Activated CD8-positive, alpha-beta memory T cell treated with anti-CD3 and anti-CD28 coated beads, Interleukin-2, amount 50 U/mL, for 1 hour (primary cell): ENCODE results near the gene GAREM1.
"Not testable (repeated sequence)": the region's sequence is repeated elsewhere in the genome, so short reads cannot be mapped to it uniquely, and the experiment has no call there.

Experiments
- DNase-seq: peaks from one replicate; pipeline ENCODE4 v3.0.0-alpha.2; 2020; ENCODE audit errors: extremely low read depth

The GAREM1 gene

DNA sequence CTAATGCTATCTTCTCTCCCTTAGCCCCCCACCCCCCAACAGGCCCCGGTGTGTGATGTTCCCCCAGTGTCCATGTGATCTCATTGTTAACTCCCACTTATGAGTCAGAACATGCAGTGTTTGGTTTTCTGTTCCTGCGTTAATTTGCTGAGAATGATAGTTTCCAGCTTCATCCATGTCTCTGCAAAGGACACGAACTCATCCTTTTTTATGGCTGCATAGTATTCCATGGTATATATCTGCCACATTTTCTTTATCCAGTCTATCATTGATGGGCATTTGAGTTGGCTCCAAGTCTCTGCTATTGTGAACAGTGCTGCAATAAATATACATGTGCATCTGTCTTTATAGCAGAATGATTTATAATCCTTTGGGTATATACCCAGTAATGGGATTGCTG, 179.1 kb downstream of the GAREM1 start:
- not testable (repeated sequence) for DNase-seq

DNA sequence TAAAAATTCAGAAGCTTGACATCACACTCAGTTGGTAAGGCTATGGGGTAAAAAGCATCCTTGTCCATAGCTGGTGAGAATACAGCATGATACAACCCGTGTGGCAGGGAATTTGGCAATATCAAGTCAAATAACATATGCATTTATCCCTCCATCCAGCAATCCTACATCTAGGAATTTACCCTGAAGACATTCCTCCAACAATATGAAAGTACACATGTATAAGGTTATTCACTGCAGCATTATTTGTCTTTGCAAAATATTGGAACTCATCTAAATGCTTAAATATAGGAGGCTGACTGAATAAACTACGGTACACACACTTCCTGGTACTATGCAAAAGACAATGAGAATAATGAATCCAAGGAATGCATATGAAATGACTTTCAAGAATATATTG, 179.9 kb downstream of the GAREM1 start:
- DNase-seq = no peak

DNA sequence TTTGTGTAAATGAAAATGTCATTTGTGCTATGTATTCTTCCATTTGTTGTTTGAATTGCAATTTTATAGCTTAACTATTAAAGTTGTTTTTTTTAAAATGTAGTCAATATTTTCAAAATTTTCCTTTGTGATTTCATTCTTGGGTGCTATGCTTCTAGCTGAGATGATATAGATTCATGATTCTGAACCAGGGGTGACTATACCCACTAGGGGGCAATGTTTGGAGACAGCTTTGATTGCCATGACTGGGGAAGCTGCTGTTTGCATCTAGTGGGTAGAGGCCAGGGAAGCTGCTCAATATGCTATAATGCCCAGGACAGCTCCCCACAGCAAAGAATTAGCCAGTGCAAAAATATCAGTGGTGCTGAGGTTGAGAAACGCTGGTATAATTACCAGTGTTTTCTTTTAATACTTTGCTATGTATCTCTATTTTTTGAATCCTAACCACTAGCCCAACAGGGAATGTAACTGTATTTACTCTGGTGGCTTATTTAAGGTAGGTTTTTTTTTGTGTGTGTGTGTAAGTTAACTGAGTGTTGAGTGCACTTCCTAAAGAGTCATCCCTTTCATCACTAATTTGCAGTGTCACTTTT, 181.1 kb downstream of the GAREM1 start:
- DNase-seq = no peak

DNA sequence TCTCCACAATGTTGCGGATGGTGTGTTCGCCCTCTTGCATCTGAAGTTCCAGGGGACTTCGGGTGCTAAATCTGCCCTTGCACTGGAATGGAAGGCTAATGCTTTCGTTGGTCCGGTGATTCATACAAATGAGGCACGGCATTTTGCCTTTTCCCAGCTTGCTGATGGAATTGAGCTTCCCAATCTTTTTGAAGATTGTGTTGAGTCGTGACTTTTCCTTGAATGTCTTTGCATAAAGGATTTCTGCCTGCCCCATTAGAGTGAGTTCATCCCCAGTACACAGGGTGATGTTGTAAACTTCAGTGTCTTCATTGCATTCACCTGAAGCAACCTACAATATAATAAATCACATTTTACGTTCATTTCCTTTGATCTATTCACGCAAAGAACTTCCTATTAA, 182.8 kb downstream of the GAREM1 start:
- DNase-seq = no peak

DNA sequence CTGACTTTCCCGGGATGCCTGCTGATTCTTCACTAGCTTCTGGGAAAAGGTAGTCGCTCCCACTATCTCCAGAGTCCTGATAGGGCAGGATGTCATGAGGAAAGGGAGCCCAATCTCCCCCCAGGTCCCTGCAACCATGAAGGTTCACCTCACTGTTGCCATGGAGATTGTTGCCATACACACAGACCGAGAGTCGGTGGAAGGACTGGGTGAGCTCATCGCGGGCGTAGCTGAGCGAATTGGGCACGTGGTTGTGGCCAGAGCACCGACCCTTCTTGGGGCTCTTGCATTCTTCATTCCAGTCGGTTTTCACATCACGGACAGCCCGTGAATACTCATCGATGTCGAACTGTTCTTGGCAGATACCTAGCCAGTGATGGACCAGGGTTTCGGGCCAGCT, 183.4 kb downstream of the GAREM1 start:
- DNase-seq = no peak

DNA sequence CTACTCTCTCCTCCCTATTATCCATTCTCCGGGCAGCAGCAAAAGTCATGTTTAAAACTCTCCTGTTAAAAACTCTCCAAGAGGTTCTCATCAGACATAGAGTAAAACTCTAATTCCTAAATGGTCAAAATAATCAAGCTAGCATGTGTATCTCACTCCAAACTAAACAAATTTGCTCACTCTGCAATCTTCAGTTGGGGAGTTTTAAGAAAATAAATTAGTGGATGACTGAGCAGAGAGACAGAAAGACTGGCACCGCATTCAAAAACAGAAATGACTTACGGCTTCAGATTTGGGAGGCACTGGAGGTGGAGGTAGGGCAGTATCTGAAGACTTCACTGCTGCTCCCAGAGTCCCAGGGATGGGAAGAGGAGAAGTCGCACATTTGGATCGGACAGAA, 183.9 kb downstream of the GAREM1 start:
- DNase-seq = no peak

DNA sequence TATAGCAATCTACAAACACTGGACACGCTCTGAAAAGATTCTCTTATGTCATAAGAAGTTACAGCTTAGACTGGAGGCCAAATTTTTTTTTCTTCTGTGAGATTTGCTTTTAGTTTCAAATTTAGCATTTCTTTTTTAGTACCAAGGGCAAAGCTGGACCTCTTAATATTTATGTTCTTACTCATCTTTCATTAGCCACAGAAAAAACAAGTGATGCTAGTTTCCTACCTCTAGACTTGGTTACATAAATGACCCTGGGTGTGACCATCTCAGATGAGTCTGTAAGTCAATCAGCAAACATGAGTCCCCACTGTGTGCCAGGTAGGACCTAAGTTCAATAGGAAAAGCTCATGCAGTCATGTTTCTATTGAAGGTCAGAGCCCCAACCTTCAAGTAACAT, 186.4 kb downstream of the GAREM1 start:
- no peak for DNase-seq

DNA sequence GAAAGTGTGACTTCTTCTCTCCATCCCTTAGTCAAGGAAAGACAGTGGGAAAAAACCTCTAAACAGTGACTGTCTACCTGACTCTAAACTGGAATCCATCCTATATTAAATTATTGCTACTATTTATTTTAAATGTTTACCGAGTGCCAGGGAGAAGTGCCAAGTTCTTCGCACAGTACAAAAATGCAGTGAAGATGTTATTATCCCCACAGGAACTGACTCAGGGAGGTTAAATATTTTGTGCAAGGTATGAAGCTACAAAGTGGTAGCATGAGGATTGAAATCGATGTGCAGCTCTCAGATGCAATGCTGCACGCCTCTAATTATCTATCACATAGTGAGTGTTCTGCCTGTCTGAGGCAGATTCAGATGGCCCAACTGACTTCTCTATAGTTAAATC, 189.8 kb downstream of the GAREM1 start:
- DNase-seq = no peak

DNA sequence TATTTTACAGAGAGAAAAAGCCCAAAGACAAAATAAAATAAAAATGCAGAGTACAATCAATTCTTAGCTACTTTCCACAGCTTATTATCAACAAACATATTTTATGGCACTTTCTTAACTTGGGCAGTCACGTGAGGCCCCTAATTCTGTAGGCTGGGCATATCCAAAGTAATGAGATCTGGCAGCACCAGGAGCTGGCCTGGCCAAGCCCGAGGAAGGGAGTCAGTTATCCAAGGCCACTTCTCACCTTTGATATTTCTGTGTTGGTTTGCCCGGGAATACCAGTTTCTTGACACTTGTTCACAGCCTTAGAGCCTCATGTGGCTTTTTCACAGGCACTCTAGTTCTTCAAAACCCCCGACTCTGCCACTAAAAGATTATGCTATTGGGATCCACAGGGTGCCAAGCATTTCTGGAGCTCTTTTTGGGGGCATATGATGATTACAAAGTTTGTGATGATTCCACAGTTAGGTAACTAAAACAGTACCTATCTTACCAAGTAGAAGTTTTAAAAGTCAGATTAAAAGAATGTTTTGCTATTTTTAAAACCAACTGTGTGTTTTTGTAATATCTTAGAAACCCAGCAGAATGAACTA, 190.4 kb downstream of the GAREM1 start:
- DNase-seq = no peak

DNA sequence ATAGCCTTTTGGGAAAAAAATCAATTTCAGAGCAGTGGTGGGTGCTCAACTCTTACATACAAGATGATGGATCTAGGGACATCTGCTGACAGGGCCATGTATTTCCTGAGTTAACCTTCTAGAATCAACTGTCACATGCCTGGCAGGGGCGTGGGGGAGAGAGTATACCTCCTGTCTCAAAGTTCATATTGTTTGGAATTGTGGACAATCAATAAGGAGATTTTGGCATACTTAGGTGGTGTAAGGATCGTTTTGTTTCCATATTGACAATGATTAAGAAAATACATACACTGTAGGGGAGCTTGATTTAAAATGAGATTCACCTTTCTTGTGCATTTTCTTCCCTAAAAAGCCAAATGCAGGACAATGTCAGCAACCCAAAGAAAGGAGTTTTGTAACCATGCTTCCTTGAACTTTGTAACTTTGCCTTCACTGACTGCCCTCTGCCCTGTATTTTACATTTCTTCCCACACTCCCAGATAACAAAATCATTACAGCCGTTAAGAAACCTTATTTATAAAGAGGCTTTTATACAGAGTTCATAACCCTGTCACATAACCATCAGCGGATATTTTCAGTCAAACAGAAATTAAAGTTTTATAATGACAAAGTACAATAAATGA, 192.4 kb downstream of the GAREM1 start:
- DNase-seq = no peak

DNA sequence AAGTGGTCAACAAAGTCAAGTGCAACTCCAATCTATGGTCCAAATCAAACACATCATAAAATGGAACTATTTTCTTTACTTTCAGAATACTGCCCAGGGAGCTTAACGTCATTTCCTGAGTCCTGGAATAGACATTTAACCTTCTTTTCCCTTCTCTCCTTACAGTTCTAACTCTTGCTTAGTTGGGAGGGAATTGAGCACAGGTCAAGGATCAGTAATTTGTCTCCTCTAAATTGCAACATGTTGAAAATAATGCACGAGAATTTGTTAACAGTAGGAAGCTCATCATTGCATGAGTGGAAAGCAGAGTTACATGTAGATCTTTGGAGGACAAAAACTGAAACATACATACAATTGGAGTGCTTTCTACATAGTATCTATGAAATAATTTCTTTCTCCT, 193.1 kb downstream of the GAREM1 start:
- no peak for DNase-seq

DNA sequence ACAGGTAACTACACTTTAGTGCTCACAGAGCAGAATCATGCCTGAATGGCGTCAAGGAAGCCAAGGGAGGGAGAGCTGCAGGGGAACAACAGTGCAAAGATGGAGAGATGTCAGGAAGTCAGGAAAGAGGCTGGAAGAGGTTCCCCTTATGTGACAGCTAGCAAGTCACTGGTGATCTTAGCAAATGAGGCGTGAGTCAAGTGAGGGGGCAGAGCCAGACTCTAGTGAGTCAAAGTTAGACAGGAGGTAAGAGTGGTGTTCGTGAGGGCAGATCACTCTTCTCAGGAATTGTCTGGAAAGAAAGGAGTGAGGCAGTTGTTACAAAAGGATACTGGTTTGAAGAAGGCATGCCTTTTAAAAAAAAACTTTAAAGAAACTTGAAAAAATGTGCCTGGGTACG, 193.8 kb downstream of the GAREM1 start:
- DNase-seq = no peak

DNA sequence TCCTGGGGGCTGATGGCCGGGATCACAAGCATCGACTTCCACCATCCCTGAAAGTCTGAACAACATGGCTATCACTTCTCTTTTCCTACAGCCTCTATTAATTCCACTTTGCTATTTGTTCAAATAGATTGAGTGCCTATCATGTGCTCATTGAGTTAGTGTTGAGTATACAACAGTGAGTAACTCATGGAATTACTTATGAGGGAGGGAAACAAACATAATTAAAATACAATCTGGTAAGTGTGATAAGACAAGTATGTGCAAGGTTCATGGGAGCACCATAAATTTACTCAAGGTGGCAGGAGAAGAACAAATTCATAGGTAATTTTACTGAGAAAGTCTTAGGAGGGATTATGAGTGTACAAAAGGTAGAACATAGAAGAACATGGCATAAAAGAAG, 194.4 kb downstream of the GAREM1 start:
- no peak for DNase-seq

DNA sequence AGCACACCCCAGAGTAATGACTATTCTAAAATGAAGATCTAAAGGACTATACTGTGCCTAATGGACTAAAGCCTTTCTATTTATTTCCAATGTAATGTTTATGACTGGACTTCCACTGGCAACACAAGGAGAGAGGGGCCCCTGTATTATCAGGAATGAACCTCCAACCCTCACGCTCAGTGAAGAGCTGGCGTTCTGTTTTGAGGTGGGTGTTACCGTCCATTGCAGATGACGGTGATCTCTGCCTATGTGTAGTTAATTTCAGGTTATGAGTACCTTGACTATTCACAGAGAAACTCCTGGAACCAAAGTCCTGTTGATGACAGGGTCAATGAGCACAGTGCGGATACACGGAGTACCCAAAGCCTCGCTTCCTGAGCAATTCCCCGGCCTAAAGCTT, 195.5 kb downstream of the GAREM1 start:
- DNase-seq = no peak

DNA sequence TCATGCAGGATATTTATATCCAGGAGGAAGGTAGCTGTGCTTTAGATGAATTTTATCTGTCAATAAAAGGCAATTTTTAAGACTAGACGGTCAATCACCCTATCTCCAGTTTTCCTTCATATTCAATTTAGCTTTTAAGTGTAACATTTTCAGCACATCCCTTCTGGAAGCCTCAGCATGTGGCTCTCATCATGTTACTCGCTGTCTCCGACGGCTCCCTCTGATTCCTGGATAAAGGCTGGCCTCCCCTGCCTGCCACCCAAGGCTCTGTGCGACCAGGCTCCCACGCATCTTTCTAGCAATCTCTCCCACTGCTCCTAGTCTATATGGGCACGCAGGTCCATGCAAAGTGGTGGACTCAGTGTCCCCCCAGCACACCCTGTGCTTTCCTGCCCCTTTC, 196.4 kb downstream of the GAREM1 start:
- DNase-seq = no peak

DNA sequence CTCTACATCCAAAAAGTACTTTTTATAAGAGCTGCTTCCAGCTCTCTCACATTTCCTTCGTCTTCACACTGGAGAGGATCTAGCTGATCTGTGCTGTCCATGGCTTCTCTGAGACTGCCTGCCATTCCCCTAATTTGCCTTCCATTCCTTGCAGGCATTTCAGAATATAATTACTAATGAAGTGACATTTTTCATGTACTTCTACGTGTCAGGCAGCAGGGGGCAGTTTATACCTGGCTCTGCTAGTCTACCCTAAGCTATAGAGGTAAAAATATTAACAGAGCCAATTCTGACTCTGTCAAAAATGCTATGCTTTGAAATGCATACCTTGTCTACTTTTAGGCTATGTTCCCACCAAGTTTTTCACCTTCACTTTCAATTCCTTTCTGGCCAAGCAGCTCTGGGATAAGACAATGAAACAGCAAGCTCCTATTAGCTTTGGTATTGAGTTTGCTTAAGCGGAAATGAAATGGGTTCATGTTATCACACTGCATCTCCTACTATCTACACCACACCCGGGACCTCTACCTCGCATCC, 198.9 kb downstream of the GAREM1 start:
- no peak for DNase-seq

DNA sequence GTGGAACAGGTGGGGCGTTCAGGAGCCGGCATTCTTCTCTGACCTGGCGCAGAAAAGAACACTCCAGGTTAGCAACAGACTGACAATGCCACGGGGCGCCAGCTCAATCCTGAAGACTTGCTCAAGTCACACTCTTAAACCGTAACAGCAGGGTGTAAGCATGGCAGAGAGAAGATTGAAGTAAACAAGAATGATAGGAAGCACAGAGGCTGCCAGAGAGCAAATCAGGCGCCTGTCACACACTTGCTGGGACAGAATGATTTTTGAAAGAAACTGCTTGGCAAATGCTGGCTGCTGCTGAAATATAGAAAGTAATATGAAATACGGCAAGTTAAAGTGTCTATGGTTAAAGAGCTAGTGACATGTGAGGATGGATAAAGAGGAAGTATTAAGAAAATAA, 200.3 kb downstream of the GAREM1 start:
- DNase-seq = no peak

DNA sequence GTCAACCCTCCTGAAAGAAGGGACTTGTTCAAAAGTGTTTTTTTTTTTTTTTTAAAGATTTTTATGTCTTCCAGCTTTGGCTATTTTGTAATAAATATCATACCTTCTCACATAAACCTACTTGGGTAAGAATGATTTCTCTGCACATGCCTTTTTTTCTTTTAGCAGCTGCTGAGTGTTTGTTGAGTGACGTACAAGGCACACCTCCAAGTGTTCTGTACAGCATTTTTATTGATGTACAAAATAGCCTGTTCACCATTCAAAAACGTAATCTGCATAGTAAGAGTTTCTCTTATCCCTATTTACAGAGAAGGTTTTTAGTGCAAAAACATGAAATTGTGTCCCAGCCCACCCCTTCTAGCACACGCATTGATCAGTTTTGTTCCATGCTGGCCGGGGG, 203.2 kb downstream of the GAREM1 start:
- DNase-seq = no peak

DNA sequence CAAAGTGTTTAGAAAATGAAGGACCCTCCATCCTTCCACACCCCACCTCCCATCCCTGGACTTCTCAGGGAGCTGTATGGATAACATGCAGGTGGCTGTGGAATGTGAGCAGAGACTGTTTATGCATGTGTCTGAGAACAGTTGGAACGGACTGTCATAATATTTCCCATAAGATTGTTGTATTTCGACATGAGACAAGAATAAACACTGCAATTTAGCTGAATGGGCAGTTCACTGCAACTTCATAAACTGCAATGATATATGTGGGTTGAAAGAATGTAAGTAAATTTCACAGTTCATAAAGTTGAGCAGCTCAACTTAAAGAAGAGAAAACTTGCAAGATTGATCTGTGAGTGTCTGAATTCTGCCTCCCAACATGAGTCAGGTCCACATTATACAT, 206.3 kb downstream of the GAREM1 start:
- DNase-seq = no peak

DNA sequence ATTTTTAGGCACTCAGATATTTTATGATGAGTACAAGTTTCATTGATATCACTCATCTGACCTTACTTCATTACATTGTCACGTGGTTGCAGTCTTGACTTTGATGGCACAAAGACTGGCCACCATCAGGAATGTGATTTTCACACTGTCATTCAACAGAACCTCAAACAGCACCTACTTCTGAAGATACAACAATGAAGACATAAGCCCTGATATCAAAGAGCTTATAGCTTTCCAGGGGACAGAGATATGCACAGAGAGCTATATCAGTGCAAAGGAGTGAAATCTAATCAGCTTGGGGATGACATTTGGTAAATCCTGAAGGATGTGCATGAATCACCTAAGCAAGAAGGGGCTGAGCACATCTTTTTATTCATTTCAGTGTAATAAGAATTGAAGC, 208.6 kb downstream of the GAREM1 start:
- DNase-seq = no peak

DNA sequence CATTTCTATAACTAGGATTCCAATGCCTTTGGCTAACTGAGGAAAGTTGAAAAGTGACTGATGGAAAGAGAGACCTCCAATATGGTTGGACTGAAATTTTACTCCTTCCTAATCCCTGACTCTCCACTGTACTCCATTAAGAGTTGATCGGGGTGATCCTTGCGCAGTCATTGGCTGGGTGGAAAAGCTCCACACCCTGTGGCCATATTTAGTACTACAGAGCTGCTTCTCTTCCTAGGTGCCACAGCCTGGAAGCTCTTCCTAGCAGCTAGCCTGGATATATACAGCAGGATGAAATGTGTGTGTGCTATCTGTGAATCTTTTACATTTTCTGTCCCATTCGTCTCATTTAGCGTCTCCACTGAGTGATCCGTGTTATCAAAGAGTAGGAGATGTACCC, 209.7 kb downstream of the GAREM1 start:
- no peak for DNase-seq

DNA sequence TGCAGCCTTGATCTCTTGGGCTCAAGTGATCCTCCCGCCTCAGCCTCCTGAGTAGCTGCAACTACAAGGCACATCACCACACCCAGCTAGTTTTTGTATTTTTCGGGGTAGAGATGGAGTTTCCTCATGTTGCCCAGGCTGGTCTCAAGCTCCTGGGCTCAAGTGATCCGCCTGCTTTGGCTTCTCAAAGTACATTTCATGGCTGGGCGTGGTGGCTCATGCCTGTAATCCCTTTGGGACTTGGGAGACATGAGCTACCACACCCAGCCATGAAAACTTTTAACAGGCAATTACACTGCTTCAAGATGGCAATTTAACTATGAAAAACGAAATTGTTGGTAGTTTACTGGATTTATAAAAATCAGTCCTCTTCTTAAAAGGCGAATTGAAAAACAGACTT, 211.1 kb downstream of the GAREM1 start:
- no peak for DNase-seq

DNA sequence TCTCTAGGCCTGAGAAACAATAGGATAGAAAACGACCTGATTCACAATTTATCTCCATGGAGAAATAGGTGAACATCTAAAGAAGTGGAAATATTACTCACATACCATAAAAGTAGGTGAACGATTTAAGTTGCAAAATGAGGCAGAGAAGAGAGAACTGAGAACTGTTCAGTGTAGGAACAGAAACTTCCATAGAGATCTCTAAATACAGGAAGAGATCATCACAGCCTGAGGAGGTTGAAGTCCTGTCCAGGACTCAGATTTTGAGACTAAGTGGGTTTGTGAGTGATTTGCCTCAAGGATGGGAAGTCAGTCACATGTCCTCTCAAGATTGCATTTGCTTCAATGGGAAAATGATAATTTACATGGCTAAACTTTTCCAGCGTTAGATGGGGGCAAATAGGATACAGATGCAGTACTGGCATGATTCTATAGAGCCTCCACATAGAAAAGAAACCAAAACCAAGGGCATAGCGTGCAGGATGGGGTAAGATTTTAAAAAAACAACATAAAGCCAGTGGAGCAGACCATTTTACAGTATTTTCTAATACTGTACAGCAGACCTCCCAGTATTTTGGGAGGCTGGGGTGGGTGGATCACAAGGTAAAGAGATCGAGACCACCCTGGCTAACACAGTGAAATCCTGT, 212.0 kb downstream of the GAREM1 start:
- DNase-seq = no peak
